T-helper 2 cell (primary cell): ENCODE results near the gene NXT1.
A peak's percentile ranks its signal among the peaks of the same experiment; 100 is the strongest.
"Not testable (repeated sequence)": the region's sequence is repeated elsewhere in the genome, so short reads cannot be mapped to it uniquely, and the experiment has no call there.

Source experiments
- DNase-seq, 5 experiments: peaks; one replicate each; pipeline versions ENCODE4 v3.0.0 to v3.0.0-alpha.2; 2012 to 2022
- total RNA-seq, 2 donors: gene quantifications; one replicate each; lab custom pipeline; 2026; lab: John Stamatoyannopoulos, UW

The NXT1 gene
- total RNA-seq, result 48.3 to 60.7 reads per million in 2 donors

GRCh38 chr20:23350196-23350903, at the start of gene NXT1:
TSS of gene NXT1 (plus strand) at chr20:23350791. CDS start at chr20:23354042, 3,251 bp downstream.
- DNase-seq, result peak; percentile 87 to 97 (median 96)

DNA sequence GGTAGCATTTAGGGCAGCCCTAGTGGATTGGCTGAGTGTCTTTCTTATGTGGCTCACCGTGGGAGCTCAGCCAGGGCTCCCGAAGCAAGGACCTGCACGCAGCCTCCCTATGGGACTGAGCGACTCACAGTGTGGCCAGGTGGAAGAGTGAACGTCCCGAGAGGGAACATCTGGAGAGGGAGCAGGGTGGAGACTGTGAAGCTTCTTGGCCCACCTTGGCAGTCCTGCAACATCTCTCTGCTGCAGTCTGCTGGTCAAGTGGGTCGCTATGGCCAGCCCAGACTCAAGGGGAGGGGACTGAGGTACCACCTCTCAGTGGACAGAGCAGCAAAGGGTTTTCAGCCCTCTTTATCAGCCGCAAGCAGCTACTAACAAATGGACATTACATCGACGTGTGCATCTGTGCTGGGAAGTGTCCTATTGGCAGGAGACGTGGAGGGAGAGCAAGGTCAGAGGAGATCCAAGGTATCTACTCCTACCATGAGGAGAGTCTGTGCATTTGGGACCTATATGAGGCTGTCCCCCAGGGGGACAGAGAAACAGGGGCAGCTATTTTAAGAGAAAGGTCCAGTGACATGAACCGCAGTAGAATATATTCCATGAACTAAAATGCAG, 49.0 kb upstream of the NXT1 start:
- DNase-seq, result no peak

GRCh38 chr20:23302386-23302785, 48.2 kb upstream of the NXT1 start:
- DNase-seq, result no peak

- no peak for DNase-seq
These were observed 47.8 kb upstream of the NXT1 start for GRCh38 chr20:23302801-23303200.

DNA sequence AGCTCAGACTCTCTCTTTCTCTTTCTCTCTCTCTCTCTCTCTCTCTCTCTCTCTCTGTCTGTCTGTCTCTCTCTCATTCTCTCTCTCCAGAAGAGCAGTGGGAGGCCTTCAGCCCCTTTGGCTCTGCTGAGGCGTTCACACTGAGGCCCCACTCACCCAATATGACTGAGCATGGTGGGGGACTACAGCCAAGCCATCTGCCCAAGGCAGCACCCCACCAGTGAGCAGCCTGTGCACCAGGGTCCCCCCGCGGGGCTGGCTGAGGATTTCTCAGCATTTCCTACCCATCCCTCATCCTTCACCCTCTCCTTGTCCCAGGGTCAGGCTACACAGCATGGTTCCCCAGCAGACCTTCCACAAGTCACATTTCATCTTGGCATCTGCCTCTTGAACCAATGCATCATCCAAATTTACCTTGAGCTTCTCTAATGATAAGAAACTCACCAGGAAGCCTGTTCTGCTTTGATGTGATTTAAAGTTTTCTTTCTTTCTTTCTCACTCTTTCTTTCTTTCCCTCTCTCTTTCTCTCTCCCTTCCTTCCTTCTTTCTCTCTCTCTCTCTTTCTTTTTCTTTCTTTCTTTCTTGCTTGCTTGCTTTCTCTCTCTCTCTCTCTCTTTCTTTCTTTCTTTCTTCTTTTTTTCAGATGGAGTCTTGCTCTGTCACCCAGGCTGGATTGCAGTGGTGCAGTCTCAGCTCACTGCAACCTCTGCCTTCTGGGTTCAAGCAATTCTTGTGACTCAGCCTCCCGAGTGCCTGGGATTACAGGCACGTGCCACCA, 47.1 kb upstream of the NXT1 start:
- DNase-seq, result no peak

GRCh38 chr20:23304616-23305015, 46.0 kb upstream of the NXT1 start:
- no peak for DNase-seq

DNA sequence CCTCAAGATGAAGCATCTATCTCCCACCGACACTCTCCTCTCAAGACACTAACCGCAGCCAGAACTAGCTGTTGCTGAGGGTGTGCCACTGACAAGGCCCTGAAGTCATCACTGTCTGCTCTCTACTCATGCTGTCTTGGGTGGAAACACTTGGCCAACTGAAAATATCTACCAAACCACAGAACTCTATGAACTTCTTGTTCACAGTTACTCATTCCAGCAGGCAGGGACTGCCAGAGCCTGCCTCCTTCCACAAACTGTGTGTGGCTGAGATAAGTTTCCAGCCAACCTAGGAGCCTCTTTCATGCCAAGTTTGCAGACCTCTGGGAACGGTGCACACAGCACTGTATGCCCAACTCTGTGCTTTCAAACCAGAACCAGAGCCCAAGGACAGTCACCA, 45.5 kb upstream of the NXT1 start:
- no peak for DNase-seq

GRCh38 chr20:23307393-23307792, 43.2 kb upstream of the NXT1 start:
- not testable (repeated sequence) for DNase-seq

DNA sequence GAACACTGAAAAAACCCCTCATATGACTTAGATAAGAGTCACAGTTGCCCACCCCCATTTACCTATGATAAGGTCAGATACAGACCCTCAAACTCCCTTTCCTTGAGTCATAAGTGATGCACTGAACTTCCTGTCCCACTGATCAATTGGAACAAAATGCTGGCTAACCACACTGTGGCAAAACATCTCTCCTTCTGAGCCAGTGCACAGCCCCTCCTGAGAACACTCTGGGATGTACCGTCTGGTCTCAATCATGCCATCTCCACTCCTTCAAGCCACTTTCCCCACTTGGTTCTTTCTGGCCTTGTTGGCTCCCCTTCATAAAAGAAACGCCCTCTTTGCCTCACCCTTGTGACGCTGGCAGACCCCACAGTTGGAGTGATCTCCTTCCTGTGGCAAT, 42.6 kb upstream of the NXT1 start:
- DNase-seq, result no peak

GRCh38 chr20:23308908-23309307, 41.7 kb upstream of the NXT1 start:
- DNase-seq, result no peak

DNA sequence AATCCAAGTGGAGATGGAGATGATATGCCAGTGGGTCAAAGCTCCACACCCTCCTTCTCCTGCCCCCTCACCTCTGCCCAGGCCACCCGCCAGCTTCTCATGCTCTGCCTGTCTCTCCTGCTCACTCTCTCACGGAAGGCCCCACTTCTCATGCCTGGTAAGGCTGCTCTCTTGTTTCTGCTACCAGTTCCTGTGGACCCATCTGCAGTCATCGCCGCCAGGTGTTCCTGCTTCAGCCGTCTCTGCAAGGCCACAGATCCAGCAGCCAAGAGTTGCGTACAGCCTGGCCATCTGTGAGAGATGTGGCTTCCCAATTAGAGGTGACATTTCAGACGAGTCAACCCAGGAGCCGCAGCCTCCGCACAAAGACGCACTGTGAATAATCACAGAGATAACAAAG, 40.8 kb upstream of the NXT1 start:
- DNase-seq, result no peak

GRCh38 chr20:23311947-23312506, 38.6 kb upstream of the NXT1 start:
- DNase-seq, result no peak

GRCh38 chr20:23313271-23313670, 37.3 kb upstream of the NXT1 start:
- DNase-seq, result no peak

GRCh38 chr20:23314699-23315098, 35.9 kb upstream of the NXT1 start:
- DNase-seq, result no peak

GRCh38 chr20:23315099-23315498, 35.5 kb upstream of the NXT1 start:
- no peak for DNase-seq

GRCh38 chr20:23316626-23317025, 34.0 kb upstream of the NXT1 start:
- DNase-seq, result no peak

DNA sequence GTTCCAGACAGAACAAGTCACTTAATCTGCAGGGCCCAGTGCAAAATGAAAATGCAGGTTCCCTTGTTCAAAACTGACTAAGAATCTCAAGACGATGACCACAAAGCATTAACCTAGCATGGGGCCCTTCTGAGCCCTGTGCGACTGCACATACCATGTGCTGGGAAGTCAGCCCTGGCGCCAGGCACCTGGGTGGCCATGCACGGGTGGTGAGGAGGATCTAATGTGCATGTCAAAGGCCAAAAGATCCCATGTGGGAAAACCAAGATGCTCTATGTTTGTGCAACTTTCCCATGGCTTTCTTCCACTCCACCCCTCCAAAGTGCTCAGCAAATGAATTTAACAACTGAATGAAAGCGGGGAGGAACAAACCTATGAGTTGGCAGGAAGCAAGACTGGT, 33.5 kb upstream of the NXT1 start:
- DNase-seq, result no peak

GRCh38 chr20:23318347-23318746, 32.2 kb upstream of the NXT1 start:
- no peak for DNase-seq

GRCh38 chr20:23320317-23320716, 30.3 kb upstream of the NXT1 start:
- DNase-seq, result no peak

DNA sequence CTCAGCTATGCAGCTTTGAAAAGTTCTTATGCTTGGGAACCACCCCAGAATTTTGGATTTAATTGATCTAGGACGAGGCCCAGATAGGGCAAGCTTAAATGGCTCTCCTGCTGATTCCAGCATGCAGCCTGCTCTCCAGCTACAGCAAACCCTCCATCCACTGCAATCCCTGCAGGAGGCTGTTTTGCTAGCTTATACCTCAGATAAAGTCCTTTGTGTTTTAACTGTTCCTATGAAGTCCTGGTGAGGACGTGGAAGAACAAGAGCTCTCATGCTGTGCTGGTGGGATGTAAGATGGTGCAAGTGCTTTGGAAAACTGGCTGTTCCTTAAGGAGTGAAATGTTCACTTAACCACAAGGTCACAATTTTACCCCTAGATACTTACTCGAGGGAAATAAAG, 25.5 kb upstream of the NXT1 start:
- DNase-seq, result no peak

DNA sequence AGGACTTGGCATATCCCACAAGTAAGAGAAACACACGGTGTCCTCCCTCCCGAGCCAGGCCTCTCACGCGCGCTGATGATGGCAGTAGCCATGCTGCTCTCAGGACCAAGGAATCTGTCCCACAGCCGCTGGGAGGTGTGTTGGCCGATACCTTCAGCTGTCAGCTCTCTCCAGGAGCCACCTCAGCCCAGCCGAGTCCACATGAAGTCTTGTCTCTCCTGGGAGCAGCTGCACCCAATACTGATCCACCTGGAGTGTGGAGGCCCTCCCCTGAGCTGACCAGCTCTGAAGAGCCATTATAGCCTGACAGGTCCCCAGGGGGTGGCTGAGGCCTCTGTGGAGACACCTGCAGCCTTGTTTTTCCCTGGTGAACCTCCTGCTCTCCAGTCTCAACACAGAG, 23.8 kb upstream of the NXT1 start:
- DNase-seq, result no peak

GRCh38 chr20:23327617-23328333, 22.8 kb upstream of the NXT1 start:
- DNase-seq, result no peak
